ENCODE measurements around the gene INPP5E.

DNA sequence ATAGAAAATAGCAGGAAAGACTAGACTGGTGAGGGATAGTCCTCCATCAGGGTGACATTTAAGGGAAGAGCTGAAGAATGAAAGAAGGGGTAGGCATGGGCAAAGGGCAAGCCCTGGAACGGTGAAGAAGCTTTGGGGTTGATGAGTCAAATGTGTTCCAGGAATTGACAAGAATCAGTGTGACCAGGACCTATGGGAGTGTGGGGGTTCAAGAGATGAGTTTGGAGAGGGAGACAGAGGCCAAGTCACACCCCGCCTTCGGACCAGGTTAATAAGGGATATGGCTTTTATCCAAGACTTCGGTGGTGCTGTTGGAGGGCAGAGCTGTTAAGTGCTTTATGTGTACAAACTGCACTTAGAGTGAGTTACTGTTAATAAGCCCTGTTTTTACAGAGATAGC, 28.3 kb downstream of the INPP5E start:
- TF ChIP-seq, protein P1, sequence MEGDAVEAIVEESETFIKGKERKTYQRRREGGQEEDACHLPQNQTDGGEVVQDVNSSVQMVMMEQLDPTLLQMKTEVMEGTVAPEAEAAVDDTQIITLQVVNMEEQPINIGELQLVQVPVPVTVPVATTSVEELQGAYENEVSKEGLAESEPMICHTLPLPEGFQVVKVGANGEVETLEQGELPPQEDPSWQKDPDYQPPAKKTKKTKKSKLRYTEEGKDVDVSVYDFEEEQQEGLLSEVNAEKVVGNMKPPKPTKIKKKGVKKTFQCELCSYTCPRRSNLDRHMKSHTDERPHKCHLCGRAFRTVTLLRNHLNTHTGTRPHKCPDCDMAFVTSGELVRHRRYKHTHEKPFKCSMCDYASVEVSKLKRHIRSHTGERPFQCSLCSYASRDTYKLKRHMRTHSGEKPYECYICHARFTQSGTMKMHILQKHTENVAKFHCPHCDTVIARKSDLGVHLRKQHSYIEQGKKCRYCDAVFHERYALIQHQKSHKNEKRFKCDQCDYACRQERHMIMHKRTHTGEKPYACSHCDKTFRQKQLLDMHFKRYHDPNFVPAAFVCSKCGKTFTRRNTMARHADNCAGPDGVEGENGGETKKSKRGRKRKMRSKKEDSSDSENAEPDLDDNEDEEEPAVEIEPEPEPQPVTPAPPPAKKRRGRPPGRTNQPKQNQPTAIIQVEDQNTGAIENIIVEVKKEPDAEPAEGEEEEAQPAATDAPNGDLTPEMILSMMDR (IDR thresholded peaks at IDR 0.05), result no peak
- TF ChIP-seq POLR2A (IDR thresholded peaks at IDR 0.05) (no peak), EP300 (IDR thresholded peaks at IDR 0.05) (no peak)
